IMR-90 (cell line): ENCODE results near the gene CLEC1A.

Experiments
- BHLHE40 ChIP-seq: fragments of 150-350 bp; IDR thresholded peaks from 2 replicates; pipeline ENCODE4 v1.6.1; 2016; ENCODE audit warnings: mild to moderate bottlenecking, low read depth, low read length
- FOS ChIP-seq: fragments of 150-350 bp; IDR thresholded peaks from 2 replicates; pipeline ENCODE4 v1.6.1; 2016; ENCODE audit warnings: low read depth, low read length
- MAFK ChIP-seq: IDR thresholded peaks from 2 replicates; pipeline ENCODE4 v1.6.1; 2012; ENCODE audit warnings: low read depth, low read length, improper control_type of control experiment
- MXI1 ChIP-seq: IDR thresholded peaks from 2 replicates; pipeline ENCODE4 v1.6.1; 2012; ENCODE audit warnings: low read depth, mild to moderate bottlenecking, low read length, moderate library complexity, borderline replicate concordance
- POLR2A ChIP-seq: IDR thresholded peaks from 2 replicates; pipeline ENCODE4 v1.6.1; 2012; ENCODE audit warnings: mild to moderate bottlenecking, low read depth, low read length
- RAD21 ChIP-seq: IDR thresholded peaks from 2 replicates; pipeline ENCODE4 v1.6.1; 2012; ENCODE audit warnings: low read length, improper control_type of control experiment
- SMC3 ChIP-seq: fragments of 150-350 bp; IDR thresholded peaks from 2 replicates; pipeline ENCODE4 v1.6.1; 2016; ENCODE audit warnings: low read depth, mild to moderate bottlenecking, antibody characterized with exemption, low read length, moderate library complexity
- TF ChIP-seq, protein P1 (sequence below): conservative IDR thresholded peaks from 2 replicates; pipeline ENCODE4 v1.5.1; 2012; ENCODE audit warnings: mild to moderate bottlenecking, low read depth, low read length, improper control_type of control experiment
- TF ChIP-seq, protein P2 (sequence below): fragments of 150-350 bp; IDR thresholded peaks from 2 replicates; pipeline ENCODE4 v1.6.1; 2017; ENCODE audit warnings: mild to moderate bottlenecking, antibody characterized with exemption, low read length, low read depth

DNA sequence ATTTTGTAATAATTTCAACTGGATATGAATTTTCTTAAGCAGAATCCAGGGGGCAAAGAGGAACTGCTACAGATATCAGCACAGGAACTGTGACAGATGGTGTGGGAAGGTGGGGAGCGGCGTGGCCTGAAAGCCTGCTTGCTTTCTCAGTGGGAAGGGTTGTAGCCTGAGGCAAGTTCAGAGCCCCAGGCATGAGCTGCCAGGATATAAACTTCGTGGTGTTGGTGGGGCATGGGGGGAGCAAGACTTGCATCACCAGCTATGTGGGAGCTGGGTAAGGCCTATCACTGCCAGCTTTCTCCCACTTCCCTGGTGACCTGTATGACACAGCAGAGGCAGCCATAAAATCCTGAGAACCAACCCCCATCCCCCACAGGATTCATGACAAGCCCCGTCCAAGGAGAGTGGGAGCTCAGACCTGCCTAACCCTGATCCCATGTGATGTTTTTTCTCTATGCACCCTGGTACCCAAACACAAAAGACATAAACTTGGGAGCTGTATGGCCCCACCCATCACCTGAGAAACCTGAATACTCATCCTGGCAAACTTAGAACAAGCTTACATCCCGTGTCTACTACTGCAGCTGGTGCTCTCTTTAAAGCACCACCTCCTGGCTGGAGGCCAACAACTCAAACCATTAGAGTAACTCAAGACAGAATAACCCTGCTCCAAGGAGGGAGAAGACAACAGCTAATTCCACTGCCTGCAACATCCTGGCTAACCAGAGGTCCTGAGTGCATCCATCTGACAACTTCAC, 16.5 kb downstream of the CLEC1A start:
- TF ChIP-seq, protein P1, sequence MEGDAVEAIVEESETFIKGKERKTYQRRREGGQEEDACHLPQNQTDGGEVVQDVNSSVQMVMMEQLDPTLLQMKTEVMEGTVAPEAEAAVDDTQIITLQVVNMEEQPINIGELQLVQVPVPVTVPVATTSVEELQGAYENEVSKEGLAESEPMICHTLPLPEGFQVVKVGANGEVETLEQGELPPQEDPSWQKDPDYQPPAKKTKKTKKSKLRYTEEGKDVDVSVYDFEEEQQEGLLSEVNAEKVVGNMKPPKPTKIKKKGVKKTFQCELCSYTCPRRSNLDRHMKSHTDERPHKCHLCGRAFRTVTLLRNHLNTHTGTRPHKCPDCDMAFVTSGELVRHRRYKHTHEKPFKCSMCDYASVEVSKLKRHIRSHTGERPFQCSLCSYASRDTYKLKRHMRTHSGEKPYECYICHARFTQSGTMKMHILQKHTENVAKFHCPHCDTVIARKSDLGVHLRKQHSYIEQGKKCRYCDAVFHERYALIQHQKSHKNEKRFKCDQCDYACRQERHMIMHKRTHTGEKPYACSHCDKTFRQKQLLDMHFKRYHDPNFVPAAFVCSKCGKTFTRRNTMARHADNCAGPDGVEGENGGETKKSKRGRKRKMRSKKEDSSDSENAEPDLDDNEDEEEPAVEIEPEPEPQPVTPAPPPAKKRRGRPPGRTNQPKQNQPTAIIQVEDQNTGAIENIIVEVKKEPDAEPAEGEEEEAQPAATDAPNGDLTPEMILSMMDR, result no peak
- TF ChIP-seq RAD21, result no peak
- no peak for TF ChIP-seq POLR2A
- no peak for TF ChIP-seq MXI1
- TF ChIP-seq FOS, result no peak
- no peak for TF ChIP-seq BHLHE40
- TF ChIP-seq MAFK, result no peak
- TF ChIP-seq SMC3, result no peak
- TF ChIP-seq, protein P2, sequence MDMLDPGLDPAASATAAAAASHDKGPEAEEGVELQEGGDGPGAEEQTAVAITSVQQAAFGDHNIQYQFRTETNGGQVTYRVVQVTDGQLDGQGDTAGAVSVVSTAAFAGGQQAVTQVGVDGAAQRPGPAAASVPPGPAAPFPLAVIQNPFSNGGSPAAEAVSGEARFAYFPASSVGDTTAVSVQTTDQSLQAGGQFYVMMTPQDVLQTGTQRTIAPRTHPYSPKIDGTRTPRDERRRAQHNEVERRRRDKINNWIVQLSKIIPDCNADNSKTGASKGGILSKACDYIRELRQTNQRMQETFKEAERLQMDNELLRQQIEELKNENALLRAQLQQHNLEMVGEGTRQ, result no peak
